OCI-LY3 (cell line): ENCODE results near the gene PACRG.

Experiments used
- H2AFZ ChIP-seq: fragments of 200-600, 300-600 bp; shearing (Covaris generic); 2 replicates; pipeline ENCODE4 v1.6.0; 2014; ENCODE audit warnings: antibody characterized with exemption, low read depth, low read length
- H3K27ac ChIP-seq: fragments of 200-600, 300-600 bp; sonication (generic); 2 replicates; pipeline ENCODE4 v1.5.1; 2014; ENCODE audit warnings: mild to moderate bottlenecking, low read length, moderate library complexity, mixed read lengths
- H3K27me3 ChIP-seq: fragments of 200-600, 300-600 bp; sonication (generic); 2 replicates; pipeline ENCODE4 v1.6.1; 2014; ENCODE audit warnings: low read depth, low read length, mixed read lengths
- H3K36me3 ChIP-seq: fragments of 200-600, 300-600 bp; sonication (generic); replicated peaks from 2 replicates; pipeline ENCODE3; 2014; ENCODE audit warnings: low read depth, low read length, mixed read lengths
- H3K4me1 ChIP-seq: fragments of 300-600, 200-600 bp; sonication (generic); 2 replicates; pipeline ENCODE4 v1.6.1; 2014; ENCODE audit warnings: low read length, mixed read lengths
- H3K4me2 ChIP-seq: fragments of 200-600, 300-600 bp; sonication (generic); 2 replicates; pipeline ENCODE4 v1.6.1; 2014; ENCODE audit warnings: low read length, mixed read lengths
- H3K4me3 ChIP-seq: fragments of 300-600, 200-600 bp; sonication (generic); 2 replicates; pipeline ENCODE4 v1.5.1; 2014; ENCODE audit warnings: antibody characterized with exemption, mild to moderate bottlenecking, low read length, moderate library complexity
- H3K79me2 ChIP-seq: fragments of 300-600, 200-600 bp; shearing (Covaris generic); 2 replicates; pipeline ENCODE4 v1.6.1; 2014; ENCODE audit warnings: mild to moderate bottlenecking, low read length, mixed read lengths
- H3K9ac ChIP-seq: fragments of 300-600, 200-600 bp; shearing (Covaris generic); 2 replicates; pipeline ENCODE4 v1.6.0; 2014; ENCODE audit warnings: mild to moderate bottlenecking, low read length, moderate library complexity
- H3K9me3 ChIP-seq: fragments of 200-600, 300-600 bp; shearing (Covaris generic); 2 replicates; pipeline ENCODE4 v1.6.1; 2014; ENCODE audit warnings: low read length, mixed read lengths; ENCODE audit not compliant: insufficient read depth
- H4K20me1 ChIP-seq: fragments of 200-600, 300-600 bp; sonication (generic); 2 replicates; pipeline ENCODE4 v1.6.1; 2016; ENCODE audit warnings: low read length, mixed read lengths; ENCODE audit not compliant: insufficient read depth
- EZH2phosphoT487 ChIP-seq: fragments of 200-600 bp; shearing (Covaris generic); IDR thresholded peaks from 2 replicates; pipeline ENCODE4 v1.6.1; 2018; ENCODE audit warnings: antibody characterized with exemption, mixed run types, low read depth
- TF ChIP-seq, protein P1 (sequence below): fragments of 200-600, 300-600 bp; sonication (generic); IDR thresholded peaks from 2 replicates; pipeline ENCODE4 v1.5.1; 2014; ENCODE audit warnings: antibody characterized with exemption, low read length, low read depth

The PACRG gene

DNA sequence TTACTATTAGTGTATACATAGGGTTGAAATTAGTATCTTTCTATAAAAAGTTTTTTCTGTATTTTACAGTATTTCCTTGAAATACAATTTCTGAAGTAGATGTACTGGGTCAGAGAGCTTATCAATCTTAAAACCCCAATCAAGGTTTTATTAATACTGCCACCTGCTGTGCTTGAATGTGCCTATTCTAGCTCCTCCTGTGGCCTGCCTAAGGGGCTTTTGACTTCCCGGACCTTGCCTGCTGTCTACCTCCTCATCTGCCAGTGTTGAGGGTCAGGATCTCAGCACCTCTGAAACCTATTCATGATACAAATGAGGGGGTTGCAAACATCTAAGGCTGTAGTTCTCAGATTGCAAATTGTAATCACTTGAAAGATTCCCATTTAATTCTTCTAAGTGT is 9.2 kb downstream of the PACRG start:
- no peaks in the 10 kb centered on the region for H4K20me1 ChIP-seq
- no peak for TF ChIP-seq EZH2phosphoT487
- TF ChIP-seq, protein P1, sequence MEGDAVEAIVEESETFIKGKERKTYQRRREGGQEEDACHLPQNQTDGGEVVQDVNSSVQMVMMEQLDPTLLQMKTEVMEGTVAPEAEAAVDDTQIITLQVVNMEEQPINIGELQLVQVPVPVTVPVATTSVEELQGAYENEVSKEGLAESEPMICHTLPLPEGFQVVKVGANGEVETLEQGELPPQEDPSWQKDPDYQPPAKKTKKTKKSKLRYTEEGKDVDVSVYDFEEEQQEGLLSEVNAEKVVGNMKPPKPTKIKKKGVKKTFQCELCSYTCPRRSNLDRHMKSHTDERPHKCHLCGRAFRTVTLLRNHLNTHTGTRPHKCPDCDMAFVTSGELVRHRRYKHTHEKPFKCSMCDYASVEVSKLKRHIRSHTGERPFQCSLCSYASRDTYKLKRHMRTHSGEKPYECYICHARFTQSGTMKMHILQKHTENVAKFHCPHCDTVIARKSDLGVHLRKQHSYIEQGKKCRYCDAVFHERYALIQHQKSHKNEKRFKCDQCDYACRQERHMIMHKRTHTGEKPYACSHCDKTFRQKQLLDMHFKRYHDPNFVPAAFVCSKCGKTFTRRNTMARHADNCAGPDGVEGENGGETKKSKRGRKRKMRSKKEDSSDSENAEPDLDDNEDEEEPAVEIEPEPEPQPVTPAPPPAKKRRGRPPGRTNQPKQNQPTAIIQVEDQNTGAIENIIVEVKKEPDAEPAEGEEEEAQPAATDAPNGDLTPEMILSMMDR = no peak
- H3K27ac ChIP-seq = no peak overlapping the region
- no peak overlapping the region for H2AFZ ChIP-seq
- H3K27me3 ChIP-seq = no peaks in the 10 kb centered on the region
- no peaks in the 10 kb centered on the region for H3K9me3 ChIP-seq
- H3K36me3 ChIP-seq = no peaks in the 10 kb centered on the region
- no peak overlapping the region for H3K9ac ChIP-seq
- H3K79me2 ChIP-seq = no peaks in the 10 kb centered on the region
- H3K4me1 ChIP-seq = no peaks in the 10 kb centered on the region
- H3K4me3 ChIP-seq = no peak overlapping the region
- H3K4me2 ChIP-seq = no peak overlapping the region

- H3K36me3 ChIP-seq = no peaks in the 10 kb centered on the region
- H3K4me3 ChIP-seq = no peak overlapping the region
- no peak overlapping the region for H3K27ac ChIP-seq
- H3K4me2 ChIP-seq = no peak overlapping the region
- no peaks in the 10 kb centered on the region for H4K20me1 ChIP-seq
- no peaks in the 10 kb centered on the region for H3K9me3 ChIP-seq
- no peaks in the 10 kb centered on the region for H3K4me1 ChIP-seq
- H3K79me2 ChIP-seq = no peaks in the 10 kb centered on the region
- H2AFZ ChIP-seq = no peak overlapping the region
- H3K9ac ChIP-seq = no peak overlapping the region
- TF ChIP-seq EZH2phosphoT487 = no peak
- TF ChIP-seq, protein P1 = no peak
- no peaks in the 10 kb centered on the region for H3K27me3 ChIP-seq
Observed at GRCh38 chr6:162750776-162751175, 23.0 kb downstream of the PACRG start.

DNA sequence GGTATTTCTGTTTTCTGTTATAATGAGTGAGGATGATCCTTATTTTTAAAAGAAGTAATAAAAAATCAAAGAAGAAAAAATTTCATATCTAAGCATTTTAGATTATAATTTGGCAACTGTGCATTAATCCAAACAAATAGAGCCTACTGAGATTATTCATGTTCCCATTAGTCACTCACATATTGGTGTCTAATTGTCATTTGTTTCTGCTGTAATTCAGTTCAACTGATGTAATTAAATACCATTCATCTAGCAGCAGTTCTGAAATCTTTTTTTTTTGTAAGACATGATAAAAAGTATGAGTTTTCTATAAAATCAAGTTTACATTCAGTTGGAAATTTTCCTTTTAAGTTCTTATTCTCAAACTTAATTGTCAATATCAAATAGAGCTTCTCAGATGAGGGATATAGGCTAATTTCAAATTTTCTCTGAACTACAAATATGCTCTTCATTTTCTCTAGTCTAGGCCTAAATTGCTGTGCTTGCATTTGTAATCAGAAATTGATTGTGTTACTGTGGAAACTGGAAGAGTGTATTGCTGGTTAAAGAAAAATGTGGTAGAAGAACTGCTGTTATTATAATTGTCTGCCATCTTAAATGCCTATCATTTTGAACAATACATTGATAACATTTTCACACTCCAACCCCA is 23.6 kb downstream of the PACRG start:
- Histone ChIP-seq H3K36me3 (no peaks in the 10 kb centered on the region), H2AFZ (no peak overlapping the region), H3K4me3 (no peak overlapping the region), H3K27me3 (no peaks in the 10 kb centered on the region), H3K79me2 (no peaks in the 10 kb centered on the region), H3K27ac (no peak overlapping the region), H4K20me1 (no peaks in the 10 kb centered on the region), H3K9ac (no peak overlapping the region), H3K4me1 (no peaks in the 10 kb centered on the region), H3K9me3 (no peaks in the 10 kb centered on the region), H3K4me2 (no peak overlapping the region)
- TF ChIP-seq, protein P1 = no peak

- TF ChIP-seq, protein P1 = no peak
- no peak for TF ChIP-seq EZH2phosphoT487
- Histone ChIP-seq H3K79me2 (no peaks in the 10 kb centered on the region), H3K9ac (no peak overlapping the region), H3K27ac (no peak overlapping the region), H2AFZ (no peak overlapping the region), H3K36me3 (no peaks in the 10 kb centered on the region), H3K27me3 (no peaks in the 10 kb centered on the region), H3K4me3 (no peak overlapping the region), H4K20me1 (no peaks in the 10 kb centered on the region), H3K9me3 (no peaks in the 10 kb centered on the region), H3K4me2 (no peak overlapping the region), H3K4me1 (no peaks in the 10 kb centered on the region)
Observed at GRCh38 chr6:162753775-162754174, 26.0 kb downstream of the PACRG start.
